IMR-90 (cell line): ENCODE data around the gene PIK3CA. TPM values are rescaled to one million over a fixed set of nuclear protein-coding genes. Genes with fewer than 3 reads are reported as not detected.

ENCODE experiments used
- ATAC-seq: fragments of 200-7000 bp; cut with Tn5 transposase; 2 replicates; pipeline ENCODE4 v1.9.1; 2020; ENCODE audit warnings: low read depth, mild to moderate bottlenecking, moderate library complexity
- BruUV-seq: library from RNA; stranded (reverse); fragments of 400-500 nt; replicated peaks from 2 replicates; lab custom pipeline; 2021; lab: Mats Ljungman, UMichigan
- CTCF ChIA-PET: fragments of 300-600 bp; formaldehyde crosslinking; extraction: SDS; loops from one replicate; lab custom pipeline; 2021; ENCODE audit warnings: antibody characterized with exemption; lab: Yijun Ruan, JAX
- POLR2A ChIA-PET: fragments of 300-600 bp; sonication (Branson Sonifier 250); formaldehyde crosslinking; loops from one replicate; lab custom pipeline; 2022; ENCODE audit warnings: antibody characterized with exemption; ENCODE audit not compliant: unreplicated experiment; lab: Charles Lee
- DNase-seq: peaks from one replicate; pipeline ENCODE4 v3.0.0; 2013
- H2AFZ ChIP-seq: replicated peaks from 2 replicates; pipeline ENCODE3; 2013; ENCODE audit warnings: low read length, mild to moderate bottlenecking; ENCODE audit not compliant: poor library complexity
- H2AK5ac ChIP-seq: 2 replicates; pipeline ENCODE4 v1.6.1; 2013; ENCODE audit warnings: low read depth, low read length, inconsistent platforms
- H2AK9ac ChIP-seq: replicated peaks from 2 replicates; pipeline ENCODE3; 2013; ENCODE audit warnings: mild to moderate bottlenecking, low read depth, low read length, moderate library complexity; ENCODE audit not compliant: poor library complexity
- H2BK120ac ChIP-seq: 2 replicates; pipeline ENCODE4 v1.6.1; 2013; ENCODE audit warnings: low read depth, low read length, inconsistent platforms
- H2BK15ac ChIP-seq: 3 replicates; pipeline ENCODE4 v1.6.1; 2013; ENCODE audit warnings: low read depth, low read length, inconsistent platforms
- H2BK20ac ChIP-seq: 2 replicates; pipeline ENCODE4 v1.6.1; 2013; ENCODE audit warnings: low read depth, mild to moderate bottlenecking, inconsistent platforms, low read length, moderate library complexity
- H2BK5ac ChIP-seq: 2 replicates; pipeline ENCODE4 v1.6.1; 2013; ENCODE audit warnings: mild to moderate bottlenecking, low read depth, low read length, inconsistent platforms; ENCODE audit not compliant: poor library complexity, severe bottlenecking
- H3K14ac ChIP-seq: replicated peaks from 2 replicates; pipeline ENCODE4 v1.6.1; 2013; ENCODE audit warnings: low read depth, low read length, inconsistent platforms
- H3K18ac ChIP-seq: 2 replicates; pipeline ENCODE4 v1.6.1; 2013; ENCODE audit warnings: low read depth, low read length, control low read depth
- H3K23ac ChIP-seq: 2 replicates; pipeline ENCODE4 v1.6.1; 2013; ENCODE audit warnings: low read depth, low read length, inconsistent platforms
- H3K27ac ChIP-seq: 2 replicates; pipeline ENCODE4 v1.5.1; 2013; ENCODE audit warnings: mild to moderate bottlenecking, control low read depth, low read length; ENCODE audit not compliant: insufficient read depth
- H3K27me3 ChIP-seq: 2 replicates; pipeline ENCODE4 v1.6.1; 2013; ENCODE audit warnings: low read length; ENCODE audit not compliant: control insufficient read depth, insufficient read depth
- H3K36me3 ChIP-seq: 2 replicates; pipeline ENCODE4 v1.6.1; 2013; ENCODE audit warnings: low read length, mixed read lengths; ENCODE audit not compliant: control insufficient read depth, insufficient read depth
- H3K4ac ChIP-seq: 2 replicates; pipeline ENCODE4 v1.6.1; 2013; ENCODE audit warnings: low read depth, low read length, inconsistent platforms
- H3K4me1 ChIP-seq: 2 replicates; pipeline ENCODE4 v1.6.1; 2013; ENCODE audit warnings: low read length, mixed read lengths; ENCODE audit not compliant: control insufficient read depth, insufficient read depth
- H3K4me2 ChIP-seq: 2 replicates; pipeline ENCODE4 v1.6.1; 2013; ENCODE audit warnings: low read depth, mild to moderate bottlenecking, control low read depth, low read length, moderate library complexity
- H3K4me3 ChIP-seq: 2 replicates; pipeline ENCODE4 v1.5.1; 2013; ENCODE audit warnings: low read depth, mild to moderate bottlenecking, control low read depth, low read length, moderate library complexity; ENCODE audit not compliant: insufficient read depth
- H3K56ac ChIP-seq: 2 replicates; pipeline ENCODE4 v1.6.1; 2013; ENCODE audit warnings: low read length, inconsistent platforms; ENCODE audit not compliant: insufficient read depth; ENCODE audit errors: extremely low read depth
- H3K79me1 ChIP-seq, 2 experiments: 2 replicates each; pipeline ENCODE4 v1.6.1; 2013; ENCODE audit warnings: low read length in 2 of 2, inconsistent platforms in 1 of 2, low read depth in 1 of 2
- H3K9ac ChIP-seq: 2 replicates; pipeline ENCODE4 v1.6.1; 2013; ENCODE audit warnings: low read depth, low read length, control low read depth
- H3K9me1 ChIP-seq: 2 replicates; pipeline ENCODE4 v1.6.1; 2013; ENCODE audit warnings: low read length, inconsistent platforms; ENCODE audit not compliant: insufficient read depth
- H3K9me3 ChIP-seq: 2 replicates; pipeline ENCODE4 v1.6.1; 2013; ENCODE audit warnings: low read length; ENCODE audit not compliant: control insufficient read depth, insufficient read depth
- H4K20me1 ChIP-seq: 2 replicates; pipeline ENCODE4 v1.6.1; 2013; ENCODE audit warnings: low read length, inconsistent platforms; ENCODE audit not compliant: insufficient read depth
- H4K5ac ChIP-seq: 2 replicates; pipeline ENCODE4 v1.6.1; 2013; ENCODE audit warnings: mild to moderate bottlenecking, low read depth, low read length, control low read depth
- H4K8ac ChIP-seq, 2 experiments: 2 replicates each; pipeline ENCODE4 v1.6.1; 2013; ENCODE audit warnings: low read depth in 2 of 2, low read length in 2 of 2, control low read depth in 1 of 2, inconsistent platforms in 1 of 2
- H4K91ac ChIP-seq: 2 replicates; pipeline ENCODE4 v1.6.1; 2013; ENCODE audit warnings: low read depth, low read length, inconsistent platforms; ENCODE audit not compliant: insufficient read depth
- FOS ChIP-seq: fragments of 150-350 bp; IDR thresholded peaks from 2 replicates; pipeline ENCODE4 v1.6.1; 2016; ENCODE audit warnings: low read depth, low read length
- MAFK ChIP-seq: IDR thresholded peaks from 2 replicates; pipeline ENCODE4 v1.6.1; 2012; ENCODE audit warnings: low read depth, low read length, improper control_type of control experiment
- WGBS, 2 experiments: methylation state at CpG; one replicate each; pipeline versions ENCODE4 v1.1.5 to v1.1.7; 2013; ENCODE audit warnings: missing lambda C conversion rate in 2 of 2; ENCODE audit not compliant: insufficient read length in 1 of 2; ENCODE audit errors: extremely low coverage in 2 of 2; 5-methylcytosine and 5-hydroxymethylcytosine counted together
- dilution Hi-C: fragments of 300-500 bp; cut with HindIII; formaldehyde crosslinking; loops from one replicate; pipeline ENCODE4 v1.14.3; 2018; ENCODE audit warnings: low sequenced_read_pairs; ENCODE audit not compliant: unreplicated experiment
- in situ Hi-C: fragments of 300-500 bp; cut with MboI; formaldehyde crosslinking; loops from 3 replicates; pipeline ENCODE4 v1.14.3; 2019; ENCODE audit warnings: low sequenced_read_pairs, inconsistent platforms, mixed read lengths
- intact Hi-C: fragments of 100-400 bp; cut with micrococcal nuclease; formaldehyde crosslinking; loops from 2 replicates; pipeline ENCODE4 v1.10.0; 2022
- polyA plus RNA-seq, 3 experiments: library from polyadenylated mRNA; depleted of rRNA; stranded (reverse); fragments of >200 nt; gene quantifications; 2 replicates each; pipeline ENCODE4 v1.2.3, GENCODE V29; 2012; ENCODE audit warnings: low replicate concordance in 1 of 3
- total RNA-seq: library from RNA; depleted of rRNA; stranded (reverse); fragments of >200 nt; gene quantifications from 2 replicates; pipeline ENCODE4 v1.2.3, GENCODE V29; 2012

Gene PIK3CA
- total and polyA plus RNA-seq, 2 of the 4 experiments (the other 2 are of a cell fraction): 5.7 to 22.4 TPM

- Histone ChIP-seq H3K4me2 (no peak overlapping the region), H3K9me3 (no peaks in the 10 kb centered on the region; the same call in 1 of the 2 replicates), H2BK120ac (no peak overlapping the region), H2BK5ac (no peak overlapping the region), H3K56ac (no peak overlapping the region), H2BK15ac (no peak overlapping the region), H2AK5ac (no peak overlapping the region), H3K9ac (no peak overlapping the region), H2AK9ac (no peak overlapping the region), H3K4me1 (peaks cover 3% of the 10 kb centered on the region; the same call in 1 of the 2 replicates), H3K27ac (no peak overlapping the region), H2BK20ac (no peak overlapping the region), H3K4ac (no peak overlapping the region), H3K14ac (no peak overlapping the region), H3K23ac (no peak overlapping the region), H3K18ac (no peak overlapping the region), H4K8ac (no peak overlapping the region), H4K20me1 (no peaks in the 10 kb centered on the region), H3K9me1 (no peaks in the 10 kb centered on the region), H4K5ac (no peak overlapping the region), H2AFZ (no peak overlapping the region), H3K36me3 (no peaks in the 10 kb centered on the region), H3K27me3 (no peaks in the 10 kb centered on the region), H4K91ac (no peak overlapping the region), H3K79me1 (no peaks in the 10 kb centered on the region), H3K4me3 (no peak overlapping the region)
- intact Hi-C loops: no loop called here
- dilution Hi-C loops: no loop called here
- ATAC-seq: no peak
- POLR2A ChIA-PET: no interaction called here
- TF ChIP-seq FOS: no peak
- no peak for TF ChIP-seq MAFK
- CTCF ChIA-PET: no interaction called here
- in situ Hi-C loops: no loop called here
- no peak for DNase-seq
- WGBS, 2 experiments: 80% methylated on average over 1 of the region's 4 CpGs; no CpG with 5 or more reads in 1 of the 2 experiments
- BruUV-seq: no TSS peak
Observed at GRCh38 chr3:179141890-179142289, 6.3 kb upstream of the PIK3CA start.
